LHCN-M2 (cell line): ENCODE measurements around the gene ADIPOQ. TPM values are rescaled to one million over a fixed set of nuclear protein-coding genes. Genes with fewer than 3 reads are reported as not detected.
"Not testable (repeated sequence)": the region's sequence is repeated elsewhere in the genome, so short reads cannot be mapped to it uniquely, and the experiment has no call there.

Source experiments
- DNase-seq: peaks from one replicate; pipeline ENCODE4 v3.0.0-alpha.2; 2012; ENCODE audit warnings: low read depth
- total RNA-seq: library from RNA; depleted of rRNA; stranded (reverse); fragments of >200 nt; gene quantifications from 2 replicates; pipeline ENCODE4 v1.2.3, GENCODE V29; 2014; rRNA removed

ADIPOQ gene
- total RNA-seq, 1 experiment from 2014 or later = not detected

- no peak for DNase-seq
Measured at GRCh38 chr3:186901135-186901734, 58.7 kb downstream of the ADIPOQ start.

DNA sequence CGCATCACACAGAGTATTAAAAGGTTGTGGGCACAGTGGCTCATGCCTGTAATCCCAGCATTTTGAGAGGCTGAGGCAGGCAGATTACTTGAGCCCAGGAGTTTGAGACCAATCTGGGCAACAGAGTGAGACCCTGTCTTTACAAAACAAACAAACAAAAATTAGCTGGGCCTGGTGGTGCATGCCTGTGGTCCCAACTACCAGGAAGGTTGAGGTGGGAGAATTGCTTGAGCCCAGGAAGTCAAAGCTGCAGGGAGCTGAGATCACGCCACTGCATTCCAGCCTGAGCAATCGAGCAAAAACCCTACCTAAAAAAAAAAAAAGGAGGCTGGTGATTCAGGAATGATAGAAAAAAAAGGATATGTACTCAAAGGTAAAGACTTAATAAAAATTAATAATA is 59.6 kb downstream of the ADIPOQ start:
- DNase-seq = no peak

- no peak for DNase-seq
Measured at GRCh38 chr3:186902713-186903112, 60.2 kb downstream of the ADIPOQ start.

DNA sequence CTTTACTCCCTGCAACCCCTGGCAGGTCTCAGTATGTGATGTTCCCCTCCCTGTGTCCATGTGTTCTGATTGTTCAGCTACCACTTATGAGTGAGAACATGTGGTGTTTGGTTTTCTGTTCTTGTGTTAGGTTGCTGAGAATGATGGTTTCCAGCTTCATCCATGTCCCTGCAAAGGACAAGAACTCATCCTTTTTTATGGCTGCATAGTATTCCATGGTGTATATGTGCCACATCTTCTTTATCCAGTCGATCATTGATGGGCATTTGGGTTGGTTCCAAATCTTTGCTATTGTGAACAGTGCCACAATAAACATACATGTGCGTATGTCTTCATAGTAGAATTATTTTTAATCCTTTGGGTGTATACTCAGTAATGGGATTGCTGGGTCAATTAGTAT is 61.2 kb downstream of the ADIPOQ start:
- not testable (repeated sequence) for DNase-seq

- not testable (repeated sequence) for DNase-seq
Measured at GRCh38 chr3:186907075-186907474, 64.6 kb downstream of the ADIPOQ start.

Other genes starting within 250 kb of the ADIPOQ start
- gene AHSG, start 229.7 kb upstream of the ADIPOQ start, total RNA-seq = not detected in 2 replicates
- 0.06 TPM in 1 of 2 replicates, not detected in the other for gene FETUB, start 202.3 kb upstream of the ADIPOQ start, total RNA-seq
- 0.06 TPM in 1 of 2 replicates, not detected in the other for gene HRG, start 176.7 kb upstream of the ADIPOQ start, total RNA-seq
- gene KNG1, start 125.4 kb upstream of the ADIPOQ start, total RNA-seq = not detected in 2 replicates
- gene EIF4A2, start 59.1 kb upstream of the ADIPOQ start, total RNA-seq = 493 and 693 TPM in 2 replicates
- 59.6 and 78.2 TPM in 2 replicates for gene RFC4, start 36.2 kb upstream of the ADIPOQ start, total RNA-seq
- gene ST6GAL1, start 87.8 kb downstream of the ADIPOQ start, total RNA-seq = 2.0 and 2.7 TPM in 2 replicates